H1 (cell line): ENCODE results near the gene DPH6. TPM values are rescaled to one million over a fixed set of nuclear protein-coding genes. Genes with fewer than 3 reads are reported as not detected.

ENCODE experiments used
- CHD1 ChIP-seq: IDR thresholded peaks from 2 replicates; pipeline ENCODE4 v1.6.1; 2012; ENCODE audit warnings: low read depth, low read length, improper control_type of control experiment
- CTCF ChIP-seq, 3 experiments: IDR thresholded peaks; 1 replicate in 2 of 3; 2 replicates in 1 of 3; pipeline versions ENCODE4 v1.5.1 to v1.6.1; 2011; ENCODE audit warnings: low read length in 3 of 3, mild to moderate bottlenecking in 3 of 3, inconsistent platforms in 2 of 3, low read depth in 1 of 3, moderate library complexity in 1 of 3; ENCODE audit not compliant: insufficient read depth in 1 of 3; ENCODE audit errors: control extremely low read depth in 1 of 3
- EGR1 ChIP-seq: IDR thresholded peaks from 2 replicates; pipeline ENCODE4 v1.6.1; 2011; ENCODE audit warnings: low read depth, low read length, borderline replicate concordance
- EP300 ChIP-seq, 2 experiments: IDR thresholded peaks; 1 replicate in 1 of 2; 2 replicates in 1 of 2; pipeline ENCODE4 v1.6.1; 2011 to 2012; ENCODE audit warnings: low read depth in 2 of 2, low read length in 2 of 2, mild to moderate bottlenecking in 2 of 2, borderline replicate concordance in 1 of 2, inconsistent platforms in 1 of 2, moderate library complexity in 1 of 2
- PHF8 ChIP-seq: fragments of 200-600 bp; sonication (generic); conservative IDR thresholded peaks from 2 replicates; pipeline ENCODE4 v1.7.1; 2012; ENCODE audit warnings: low read depth, mild to moderate bottlenecking, inconsistent platforms, low read length, moderate library complexity
- RAD21 ChIP-seq, 2 experiments: IDR thresholded peaks in 1 of 2; conservative IDR thresholded peaks in 1 of 2; 2 replicates each; pipeline ENCODE4 v1.6.1; 2011; ENCODE audit warnings: low read depth in 2 of 2, low read length in 2 of 2, improper control_type of control experiment in 1 of 2, inconsistent platforms in 1 of 2, mild to moderate bottlenecking in 1 of 2, moderate library complexity in 1 of 2
- SIN3A ChIP-seq, 2 experiments: IDR thresholded peaks in 1 of 2; conservative IDR thresholded peaks in 1 of 2; 2 replicates each; pipeline ENCODE4 v1.6.1; 2011 to 2012; ENCODE audit warnings: low read length in 2 of 2, improper control_type of control experiment in 1 of 2, low read depth in 1 of 2, mild to moderate bottlenecking in 1 of 2
- polyA plus RNA-seq, 7 experiments: library from polyadenylated mRNA; depleted of rRNA in 3 of 7; stranded (reverse) in 5 of 7; unstranded in 2 of 7; fragments of >200 nt in 5 of 7; fragments of 200-250 nt in 2 of 7; gene quantifications; 1 replicate in 5 of 7; 2 replicates in 1 of 7; 4 replicates in 1 of 7; pipeline versions ENCODE4 v1.2.1 to v1.2.3, GENCODE V29; 2011 to 2013; ENCODE audit warnings: missing spikeins in 2 of 7, mixed read lengths in 2 of 7
- total RNA-seq: library from RNA; stranded (reverse); fragmentation: NEBNext Ultra II Directional; extraction: Animal tissue kit (Norgen Biotek cat#: 25700); gene quantifications from 2 replicates; pipeline ENCODE4 v1.2.1, GENCODE V29; 2021

DPH6 gene
- total and polyA plus RNA-seq, 2 of the 8 experiments (the other 6 are each of a cell fraction or from before 2014, with no cell fraction given), result 21.6 to 30.5 TPM

GRCh38 chr15:35381328-35381727 is 164.6 kb downstream of the DPH6 start (continued):
- TF ChIP-seq CTCF (IDR thresholded peaks at IDR 0.05; ENCODE audit: control extremely low read depth in 1 of 3, insufficient read depth in 1 of 3, low read depth in 1 of 3, low read length in 3 of 3) (no peak), SIN3A (conservative IDR thresholded peaks at IDR 0.05 in 1 of 2, IDR thresholded peaks at IDR 0.05 in 1 of 2; ENCODE audit: low read depth in 1 of 2, low read length in 2 of 2) (no peak), CHD1 (no peak), PHF8 (no peak), RAD21 (IDR thresholded peaks at IDR 0.05 in 1 of 2, conservative IDR thresholded peaks at IDR 0.05 in 1 of 2; ENCODE audit: low read depth in 2 of 2, low read length in 2 of 2) (no peak), EP300 (IDR thresholded peaks at IDR 0.05; ENCODE audit: borderline replicate concordance in 1 of 2, low read depth in 2 of 2, low read length in 2 of 2) (no peak), EGR1 (no peak)
